NCI-H526 treated with DMSO at 0.1 percent for 48 hours (cell line): Measurements from ENCODE around the gene HTR2C.
"Not testable (repeated sequence)": the region's sequence is repeated elsewhere in the genome, so short reads cannot be mapped to it uniquely, and the experiment has no call there.

ENCODE experiments used
- DNase-seq: peaks from one replicate; lab custom pipeline; 2025; lab: John Stamatoyannopoulos, UW

Gene HTR2C

GRCh38 chrX:114583646-114584374 is at the start of gene HTR2C:
Gene HTR2C (plus strand): TSS chrX:114584086. CDS start chrX:114726937, 142,851 bp downstream.
- no peak for DNase-seq

- DNase-seq, result no peak
Measured at GRCh38 chrX:114580336-114580735, 3.5 kb upstream of the HTR2C start.

- DNase-seq, result no peak
Measured at GRCh38 chrX:114581528-114582263, 2.2 kb upstream of the HTR2C start.

- DNase-seq, result no peak
Measured at GRCh38 chrX:114582264-114582632, 1.6 kb upstream of the HTR2C start.

GRCh38 chrX:114582698-114583395 is 1.0 kb upstream of the HTR2C start:
- DNase-seq, result no peak

- DNase-seq, result no peak
Measured at GRCh38 chrX:114584375-114584943, 573 bp downstream of the HTR2C start.

GRCh38 chrX:114584983-114585842 is 1.3 kb downstream of the HTR2C start:
- no peak for DNase-seq

GRCh38 chrX:114591121-114591520 is 7.2 kb downstream of the HTR2C start:
- DNase-seq, result no peak

- no peak for DNase-seq
Measured at GRCh38 chrX:114599305-114599704, 15.4 kb downstream of the HTR2C start.

GRCh38 chrX:114599911-114600310 is 16.0 kb downstream of the HTR2C start:
- no peak for DNase-seq

- not testable (repeated sequence) for DNase-seq
Measured at GRCh38 chrX:114606619-114607018, 22.7 kb downstream of the HTR2C start.

GRCh38 chrX:114611018-114611619 is 27.2 kb downstream of the HTR2C start:
- DNase-seq, result peak; percentile 7

GRCh38 chrX:114615765-114616164 is 31.9 kb downstream of the HTR2C start:
- DNase-seq, result no peak

GRCh38 chrX:114619874-114620273 is 36.0 kb downstream of the HTR2C start:
- DNase-seq, result no peak

- DNase-seq, result no peak
Measured at GRCh38 chrX:114626323-114626722, 42.4 kb downstream of the HTR2C start.

GRCh38 chrX:114635986-114636385 is 52.1 kb downstream of the HTR2C start:
- DNase-seq, result no peak

- DNase-seq, result no peak
Measured at GRCh38 chrX:114650351-114650750, 66.5 kb downstream of the HTR2C start.

- DNase-seq, result no peak
Measured at GRCh38 chrX:114675365-114675764, 91.5 kb downstream of the HTR2C start.

- not testable (repeated sequence) for DNase-seq
Measured at GRCh38 chrX:114700533-114700932, 116.6 kb downstream of the HTR2C start.

- DNase-seq, result no peak
Measured at GRCh38 chrX:114709406-114709805, 125.5 kb downstream of the HTR2C start.

- DNase-seq, result no peak
Measured at GRCh38 chrX:114710571-114710970, 126.7 kb downstream of the HTR2C start.
